Activated gamma-delta T cell (primary cell): ENCODE measurements around the gene PCED1B.

Experiments
- DNase-seq: peaks from one replicate; lab custom pipeline; 2025; lab: John Stamatoyannopoulos, UW

The PCED1B gene

GRCh38 chr12:47067771-47068431 lies 11.5 kb upstream of the PCED1B start:
- DNase-seq = no peak

DNA sequence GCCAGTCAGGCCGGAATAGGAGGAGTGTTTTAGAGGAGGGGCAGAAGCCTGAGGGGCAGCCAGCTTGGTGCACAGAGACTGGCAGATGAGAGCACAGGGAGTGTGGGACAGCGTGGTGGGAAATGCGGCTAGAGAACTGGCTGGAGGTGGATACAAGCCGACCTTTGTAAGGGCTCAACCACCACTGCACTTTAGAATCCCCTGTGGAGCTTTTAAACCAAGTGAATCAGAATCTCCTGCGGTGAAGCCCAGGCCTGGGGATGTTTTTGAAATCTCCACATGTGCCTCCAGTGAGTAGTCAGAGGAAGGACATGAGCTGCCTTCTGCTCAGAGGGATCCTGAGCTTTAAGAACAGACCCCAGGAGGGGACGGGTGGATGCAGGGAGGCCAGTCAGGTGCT lies 10.9 kb upstream of the PCED1B start:
- DNase-seq = no peak

DNA sequence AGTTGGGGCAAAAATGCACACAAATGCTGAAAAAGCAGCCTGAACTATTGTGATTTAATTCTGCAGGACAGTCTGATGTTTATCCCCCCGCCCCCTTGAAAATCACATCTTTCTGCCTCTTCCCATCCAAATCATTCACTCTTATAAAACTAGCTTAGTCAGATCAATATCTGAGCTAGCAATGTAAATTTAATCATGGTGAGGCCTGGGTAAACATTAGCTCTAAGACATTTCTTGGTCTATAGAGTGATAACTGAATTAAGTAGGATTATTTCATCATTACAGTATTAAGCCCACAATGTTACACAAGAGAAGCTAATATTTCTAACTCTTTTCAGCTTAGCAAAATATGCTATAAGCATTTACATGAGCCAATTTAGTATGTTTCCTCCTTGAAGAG lies 9.1 kb upstream of the PCED1B start:
- no peak for DNase-seq

DNA sequence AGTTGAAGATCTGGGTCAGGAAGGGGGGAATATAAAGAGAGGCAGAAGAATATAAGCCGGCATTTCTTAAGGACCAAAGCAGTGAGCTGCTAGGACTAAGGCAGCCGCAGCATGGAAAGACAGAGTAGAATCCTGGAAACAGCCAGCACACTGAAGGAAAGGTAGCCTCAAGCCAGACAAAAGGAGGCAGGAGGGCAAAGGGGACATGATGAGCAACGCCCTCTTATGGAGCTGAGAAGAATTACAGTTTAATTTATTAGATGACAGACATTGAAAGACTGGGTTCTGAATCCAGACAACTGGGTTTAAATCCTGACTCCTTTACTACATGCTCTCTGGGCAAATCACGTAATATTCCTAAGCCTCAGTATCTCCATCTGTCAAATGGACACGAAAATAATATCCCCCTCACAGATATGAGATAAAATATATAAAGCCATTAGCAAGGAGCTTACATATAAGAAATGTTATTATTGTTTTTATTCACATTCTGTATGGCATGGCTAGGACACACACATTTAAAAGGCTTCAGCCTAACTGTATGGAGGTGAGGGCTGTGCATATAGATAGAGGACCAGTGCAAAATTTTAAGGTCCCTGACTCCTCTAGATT lies 8.1 kb upstream of the PCED1B start:
- no peak for DNase-seq

GRCh38 chr12:47073951-47074350 lies 5.5 kb upstream of the PCED1B start:
- DNase-seq = no peak

DNA sequence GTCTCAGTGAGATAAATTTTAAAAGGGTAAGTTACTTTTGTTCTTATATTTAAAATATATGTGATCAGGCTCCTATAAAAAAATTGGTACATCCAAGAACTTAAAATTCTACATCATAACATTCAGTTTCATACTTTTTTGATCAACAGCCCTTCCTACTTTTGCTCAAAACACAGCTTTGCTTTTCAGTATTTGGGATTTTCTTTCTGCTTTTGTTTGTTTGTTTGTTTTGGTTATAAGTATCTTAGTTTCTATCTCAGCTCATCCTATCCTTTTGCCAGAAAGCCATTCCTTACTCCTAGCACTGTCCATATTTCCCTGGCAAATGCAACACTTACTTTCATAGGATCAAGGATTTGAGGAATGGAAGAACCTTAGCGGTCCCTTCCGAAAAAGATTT lies 4.7 kb upstream of the PCED1B start:
- DNase-seq = no peak

- DNase-seq = no peak
These were observed 4.0 kb upstream of the PCED1B start for GRCh38 chr12:47075192-47076084.

DNA sequence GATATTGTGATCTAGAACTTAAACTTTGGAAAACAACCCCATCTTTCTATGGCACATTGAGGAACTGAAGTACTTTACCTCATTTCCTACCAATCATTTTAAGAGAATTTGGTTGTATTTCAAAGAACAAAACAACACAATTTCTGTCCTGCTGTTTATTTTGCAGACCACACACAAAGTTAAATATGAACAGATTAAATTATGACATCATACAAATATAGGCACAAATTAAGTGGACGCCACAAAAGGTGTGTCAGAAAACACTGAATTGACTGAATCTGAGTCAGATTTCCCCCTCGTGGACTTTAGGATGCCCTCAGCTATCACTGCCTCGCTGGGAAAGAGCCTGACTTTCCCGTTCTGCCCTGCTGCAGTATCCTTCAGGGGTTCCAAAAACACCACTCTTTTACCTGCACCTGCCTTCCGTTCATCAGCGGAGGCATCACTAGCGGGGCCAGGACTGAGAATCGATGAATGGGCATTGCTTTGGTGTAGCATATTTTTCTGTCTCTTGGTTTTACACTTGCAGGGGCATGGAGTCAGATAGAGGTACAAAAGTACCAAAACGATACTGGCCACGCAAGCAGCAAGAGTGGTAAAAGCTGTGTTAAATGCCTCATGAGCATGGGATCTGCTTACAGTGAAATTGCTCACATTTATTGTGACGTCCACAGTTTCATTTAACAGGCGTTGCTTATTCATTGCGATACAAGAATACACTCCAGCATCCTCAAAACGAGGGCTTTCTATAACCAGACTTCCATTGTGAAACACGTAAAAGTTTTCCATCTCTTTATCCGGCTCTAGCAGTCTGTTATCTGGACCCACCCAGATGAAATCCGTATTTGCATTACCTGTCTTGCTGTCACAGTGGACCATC lies 2.0 kb upstream of the PCED1B start:
- DNase-seq = no peak

DNA sequence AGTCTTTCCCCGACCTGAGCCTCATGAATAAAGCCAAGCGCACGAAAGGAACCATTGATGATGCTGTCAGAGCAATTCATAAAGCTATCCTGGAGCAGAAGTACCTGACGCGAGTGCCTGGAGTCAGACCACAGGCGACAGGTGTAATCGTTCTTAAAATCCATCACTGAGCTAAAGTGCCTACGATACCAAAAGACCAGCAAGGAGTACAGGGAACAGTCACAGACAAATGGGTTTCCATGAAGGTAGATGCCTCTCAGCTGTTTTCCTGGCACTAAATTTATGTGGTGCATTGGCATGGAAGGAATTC lies 1.4 kb upstream of the PCED1B start:
- no peak for DNase-seq

DNA sequence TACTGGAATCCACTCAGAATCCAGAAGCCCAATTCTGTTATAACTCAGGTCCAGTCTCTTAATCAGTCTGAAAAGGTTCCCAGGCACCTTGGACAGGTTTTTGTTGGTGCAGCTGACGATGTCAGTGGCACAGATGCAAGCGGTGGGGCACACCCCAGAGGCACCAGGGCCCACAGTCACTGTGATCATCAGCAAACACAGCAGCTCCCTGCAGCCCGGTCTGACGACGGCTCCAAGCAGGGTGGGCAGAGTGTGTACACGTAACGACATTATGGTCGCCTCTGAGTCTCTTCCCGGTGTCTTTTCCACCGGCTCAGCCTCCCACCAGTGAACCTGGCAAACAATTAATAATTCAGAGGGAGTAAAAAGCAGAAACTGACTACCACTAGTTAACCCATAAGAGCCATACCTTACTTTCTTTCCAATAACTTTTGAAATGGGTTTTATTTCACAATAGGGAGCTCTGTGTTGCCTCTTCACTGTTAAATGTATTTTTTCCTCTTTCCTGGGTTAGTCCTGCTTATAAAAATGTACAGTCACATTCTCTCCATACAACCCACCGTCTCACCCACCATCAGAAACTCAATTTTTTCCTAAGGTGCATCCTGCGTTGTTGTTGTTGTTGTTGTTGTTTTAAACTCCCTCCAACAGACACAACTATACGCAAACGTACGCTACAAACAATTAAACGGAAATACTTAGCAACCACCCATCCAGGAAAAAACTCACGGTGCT lies 521 bp upstream of the PCED1B start:
- DNase-seq = no peak

DNA sequence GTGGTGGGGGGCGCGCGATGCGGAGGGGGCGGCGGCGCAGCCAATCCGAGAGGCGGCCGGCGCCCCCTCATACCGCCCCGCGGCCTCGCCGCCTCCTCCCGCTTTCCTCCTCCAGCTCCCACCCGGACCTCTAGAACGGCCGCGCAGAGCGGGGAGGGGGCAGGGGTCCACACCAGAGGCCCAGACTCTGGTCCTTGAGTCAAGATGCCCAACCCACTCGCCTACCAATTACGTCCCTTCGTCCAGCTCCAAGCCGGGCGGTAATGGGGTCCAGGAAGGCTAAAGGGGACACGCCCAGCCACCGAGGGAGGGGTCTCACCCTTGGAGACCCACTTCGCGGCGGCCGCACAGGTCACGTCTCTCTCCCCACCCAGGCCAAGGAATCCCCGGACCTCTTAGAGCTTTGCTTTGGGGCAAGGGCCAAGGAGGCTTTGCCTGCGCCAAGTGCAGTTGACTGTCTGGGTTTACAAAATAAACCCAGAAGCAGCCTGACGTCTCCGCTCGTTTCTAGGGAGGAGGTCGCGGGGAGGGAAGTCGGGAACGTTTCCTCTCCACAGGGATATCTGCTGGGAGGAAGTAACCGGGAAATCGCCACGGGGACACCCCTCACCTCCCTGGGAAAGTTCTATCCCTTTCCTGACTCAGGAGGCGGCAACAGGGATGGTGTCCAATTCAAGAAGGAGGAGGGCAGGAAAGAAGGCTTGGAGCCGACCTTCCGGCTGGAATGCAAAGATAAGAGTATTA lies 732 bp downstream of the PCED1B start:
- no peak for DNase-seq

GRCh38 chr12:47080725-47081502 lies 1.5 kb downstream of the PCED1B start:
- DNase-seq = peak; percentile 28

- no peak for DNase-seq
These were observed 2.9 kb downstream of the PCED1B start for GRCh38 chr12:47082283-47082682.

- DNase-seq = no peak
These were observed 3.6 kb downstream of the PCED1B start for GRCh38 chr12:47082796-47083621.

GRCh38 chr12:47084172-47084571 lies 4.8 kb downstream of the PCED1B start:
- DNase-seq = no peak

GRCh38 chr12:47085815-47086252 lies 6.4 kb downstream of the PCED1B start:
- no peak for DNase-seq

DNA sequence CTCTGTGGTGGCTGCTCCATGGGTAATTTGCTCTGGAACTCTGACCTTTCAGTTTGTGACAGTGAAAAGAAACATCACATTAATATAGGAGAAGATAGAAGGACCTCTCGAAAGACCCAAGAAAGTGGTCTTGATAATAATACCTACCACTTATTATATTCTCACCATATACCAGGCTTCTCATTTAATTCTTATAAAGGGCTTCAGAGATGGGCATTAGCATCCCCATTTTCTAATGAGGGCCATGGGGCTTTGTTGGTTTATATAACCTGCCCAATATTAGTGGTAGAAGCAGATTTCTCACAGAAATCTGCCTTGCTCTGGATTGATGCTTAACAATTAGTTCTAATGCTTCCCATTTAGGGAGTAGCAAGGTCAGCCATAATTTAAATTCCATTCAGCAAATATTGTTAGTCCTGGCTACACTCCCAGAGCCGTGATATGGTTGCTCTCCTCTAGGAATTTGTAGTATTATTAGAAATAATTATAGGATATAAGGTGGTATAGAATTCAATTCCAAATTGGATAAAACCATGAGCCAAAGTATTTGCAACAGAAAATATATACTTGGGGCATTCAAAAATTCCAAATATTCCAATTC lies 7.8 kb downstream of the PCED1B start:
- no peak for DNase-seq
